NCI-H1105 treated with DMSO at 0.1 percent for 48 hours (cell line): ENCODE measurements around the gene CTNNA3.

ENCODE experiments used
- DNase-seq: peaks from one replicate; lab custom pipeline; 2025; lab: John Stamatoyannopoulos, UW

Gene CTNNA3

GRCh38 chr10:66811211-66811610 lies 884.8 kb downstream of the CTNNA3 start:
- DNase-seq, result no peak

- DNase-seq, result no peak
Observed at GRCh38 chr10:66809402-66809801, 886.6 kb downstream of the CTNNA3 start.

DNA sequence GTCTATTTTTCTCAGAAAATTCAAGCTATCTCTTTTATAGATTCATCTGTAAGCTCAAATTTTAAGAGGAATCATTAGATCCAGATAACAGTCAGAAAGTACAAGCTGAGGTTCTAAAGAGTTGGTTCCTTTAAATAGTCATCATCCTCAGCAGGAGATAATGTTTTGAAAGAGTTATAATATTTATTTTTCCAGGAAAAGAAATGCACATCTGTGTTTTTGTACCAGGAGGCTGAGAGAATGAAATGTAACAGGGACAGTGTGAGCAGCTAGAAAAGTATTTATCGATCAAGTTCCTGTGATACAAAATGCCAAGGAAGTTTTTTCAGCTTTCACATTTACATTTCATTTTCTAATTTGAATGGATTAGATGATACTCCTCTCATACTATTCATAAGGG lies 890.4 kb downstream of the CTNNA3 start:
- no peak for DNase-seq

- DNase-seq, result no peak
Observed at GRCh38 chr10:66804962-66805361, 891.0 kb downstream of the CTNNA3 start.

DNA sequence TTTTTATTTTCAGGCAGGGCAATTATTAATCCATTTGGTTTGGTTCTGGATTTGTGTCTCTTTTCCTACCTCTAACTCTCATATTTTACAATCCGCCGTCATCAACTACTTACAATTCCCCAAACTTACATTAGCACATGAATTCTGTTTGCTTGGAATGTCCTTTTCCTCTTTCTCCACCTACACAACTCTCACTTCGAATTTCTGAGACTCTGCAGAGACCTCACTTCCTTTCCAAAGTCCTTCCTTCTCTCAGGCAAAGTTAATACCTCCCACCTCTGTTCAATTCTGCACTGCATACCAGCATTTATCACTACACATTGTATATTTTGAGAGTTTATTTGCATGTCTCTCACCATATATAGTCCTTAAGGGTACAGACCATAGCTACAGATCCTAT lies 892.8 kb downstream of the CTNNA3 start:
- DNase-seq, result no peak

DNA sequence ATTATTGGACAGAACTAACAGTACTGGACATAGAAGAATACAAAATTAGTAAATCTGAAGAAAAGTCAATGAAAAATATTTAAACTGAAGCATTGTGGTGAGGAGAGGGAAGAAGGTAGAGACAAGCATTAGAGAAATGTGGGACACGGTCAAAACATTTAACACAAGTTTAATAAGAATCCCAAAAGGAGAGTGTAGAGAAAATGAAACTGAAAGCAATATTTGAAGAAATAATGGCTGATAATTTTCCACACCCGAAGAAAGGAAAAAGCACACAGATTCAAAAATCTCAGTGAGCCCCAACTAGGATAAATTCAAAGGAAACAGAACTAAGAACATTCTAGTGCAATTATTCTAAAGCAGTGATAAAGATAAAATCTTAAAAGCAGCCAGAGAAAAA lies 896.5 kb downstream of the CTNNA3 start:
- DNase-seq, result no peak

DNA sequence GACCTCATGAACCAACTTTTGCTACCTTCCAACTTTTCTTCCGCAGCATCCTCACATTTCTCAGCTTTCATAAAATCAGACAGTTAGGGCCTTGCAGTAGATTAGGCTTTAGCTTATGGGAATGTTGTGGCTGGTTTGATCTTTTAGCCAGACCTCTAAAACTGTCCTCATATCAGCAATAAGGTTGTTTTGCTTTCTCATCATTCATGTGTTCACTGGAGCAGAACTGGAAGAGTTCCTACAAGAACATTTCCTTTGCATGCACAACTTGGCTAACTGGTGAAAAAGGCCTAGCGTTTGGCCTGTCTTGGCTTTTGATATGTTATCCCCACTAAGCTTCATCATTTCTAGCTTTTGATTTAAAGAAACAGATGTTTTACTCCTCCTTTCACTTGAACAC lies 900.1 kb downstream of the CTNNA3 start:
- DNase-seq, result no peak

GRCh38 chr10:66792441-66792840 lies 903.6 kb downstream of the CTNNA3 start:
- DNase-seq, result no peak

DNA sequence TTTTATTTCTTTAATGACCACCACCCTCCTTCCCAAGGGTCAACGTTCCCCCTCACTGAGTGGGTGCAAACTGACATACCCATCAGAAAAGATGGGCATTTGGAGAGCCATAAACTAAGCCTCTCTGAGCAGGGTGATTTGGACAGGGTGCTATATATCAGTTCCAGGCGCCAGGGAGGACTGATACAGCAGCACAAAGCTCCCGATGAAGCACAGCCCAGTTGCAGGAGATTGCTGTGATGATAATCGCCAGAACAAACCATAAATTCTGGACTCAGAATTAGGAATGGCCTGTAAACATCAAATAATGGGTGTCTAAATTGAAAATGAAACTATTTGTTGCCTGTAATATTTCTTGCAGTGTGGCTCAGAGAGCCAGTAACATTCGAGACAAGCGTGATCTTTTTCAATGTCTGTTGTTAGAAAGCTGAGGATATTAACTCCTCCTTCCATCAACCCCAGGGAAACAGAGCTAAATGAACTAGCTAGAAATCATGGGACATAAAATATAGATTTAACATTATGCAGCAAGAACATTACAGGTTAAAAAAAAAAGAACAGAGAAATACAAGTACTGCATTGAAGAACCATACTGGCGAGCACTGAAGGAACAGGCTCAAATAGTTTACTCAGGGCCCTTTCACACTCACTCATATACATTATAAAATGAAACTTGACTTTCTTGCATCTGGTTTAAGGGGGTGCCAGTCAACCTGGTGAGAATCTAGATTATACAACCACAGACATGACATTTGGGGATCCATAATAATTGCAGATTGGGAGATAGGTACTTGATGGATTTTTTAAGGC lies 907.6 kb downstream of the CTNNA3 start:
- DNase-seq, result no peak

DNA sequence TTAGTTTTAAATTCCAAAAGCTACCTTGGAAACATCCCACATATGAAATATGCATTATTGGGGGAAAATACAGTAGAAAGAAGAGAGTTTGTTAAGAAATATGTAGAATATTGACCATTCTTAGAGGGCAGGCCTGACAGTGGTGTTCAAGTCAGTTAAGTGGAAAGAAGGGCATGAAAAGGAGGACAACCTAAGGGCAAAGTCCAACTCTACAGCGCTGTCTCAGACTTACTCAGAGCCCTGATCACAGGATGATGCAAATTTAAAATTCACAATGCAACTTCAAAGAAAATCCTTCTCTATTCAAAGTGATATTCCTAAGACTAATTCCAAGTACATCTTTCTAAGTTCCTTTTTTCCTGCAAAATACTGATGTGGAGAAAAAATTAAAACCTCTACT lies 909.3 kb downstream of the CTNNA3 start:
- no peak for DNase-seq

DNA sequence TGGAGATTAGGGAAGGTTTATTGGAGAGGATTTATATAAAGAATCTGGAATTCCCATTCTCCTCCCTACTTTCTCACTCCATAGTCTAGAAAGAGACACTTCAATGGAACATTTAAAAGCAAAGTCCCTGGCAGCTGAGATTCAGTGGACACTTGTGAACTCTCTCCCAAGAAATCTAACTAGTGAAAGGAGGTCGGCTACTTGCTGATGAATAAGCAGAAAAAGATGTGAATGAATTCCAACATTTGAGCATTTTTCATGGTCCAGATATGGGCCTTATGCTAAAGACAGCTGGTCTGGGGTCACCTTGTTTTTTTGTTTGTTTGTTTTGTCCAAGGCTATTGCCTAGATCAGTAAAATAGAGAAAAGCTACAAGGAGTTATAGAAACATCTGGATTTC lies 911.2 kb downstream of the CTNNA3 start:
- DNase-seq, result no peak

DNA sequence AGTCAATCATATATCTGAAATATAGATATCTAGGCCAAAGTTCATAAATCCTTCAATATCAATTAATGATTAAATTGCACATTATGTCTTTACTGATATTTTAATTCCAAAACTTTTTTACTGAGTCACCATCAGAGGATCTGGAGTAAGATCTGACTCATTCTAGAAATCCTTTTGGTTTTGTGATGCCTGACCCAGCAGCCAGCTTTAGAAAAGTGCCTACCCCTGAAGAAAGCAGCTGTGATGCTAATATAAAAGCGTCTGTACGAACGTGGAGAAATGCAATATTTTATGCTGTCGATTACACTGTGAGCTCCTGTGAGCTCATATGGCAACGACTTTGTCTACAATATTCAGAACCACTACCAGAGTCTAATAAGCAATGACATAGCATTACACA lies 912.7 kb downstream of the CTNNA3 start:
- DNase-seq, result no peak

GRCh38 chr10:66782776-66783175 lies 913.2 kb downstream of the CTNNA3 start:
- no peak for DNase-seq

- no peak for DNase-seq
Observed at GRCh38 chr10:66782144-66782543, 913.9 kb downstream of the CTNNA3 start.

DNA sequence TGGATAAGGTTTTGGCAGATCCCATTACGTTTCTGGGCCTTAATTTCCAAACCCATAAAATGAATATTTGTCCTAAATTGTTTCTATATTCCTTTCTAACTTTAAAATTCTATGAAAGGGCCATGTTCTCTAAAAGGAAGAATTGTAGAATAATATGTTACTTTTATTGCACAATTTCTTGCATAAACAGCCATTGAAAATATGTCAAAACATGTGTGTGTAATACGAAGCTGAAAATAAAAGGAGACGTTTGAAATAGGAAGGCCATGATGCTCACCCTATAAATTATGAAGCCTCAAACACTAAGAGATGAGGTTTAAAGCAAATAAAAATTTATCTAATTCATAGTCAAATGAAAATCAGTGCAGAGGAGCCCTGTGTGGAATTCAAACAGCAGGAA lies 915.2 kb downstream of the CTNNA3 start:
- DNase-seq, result no peak

DNA sequence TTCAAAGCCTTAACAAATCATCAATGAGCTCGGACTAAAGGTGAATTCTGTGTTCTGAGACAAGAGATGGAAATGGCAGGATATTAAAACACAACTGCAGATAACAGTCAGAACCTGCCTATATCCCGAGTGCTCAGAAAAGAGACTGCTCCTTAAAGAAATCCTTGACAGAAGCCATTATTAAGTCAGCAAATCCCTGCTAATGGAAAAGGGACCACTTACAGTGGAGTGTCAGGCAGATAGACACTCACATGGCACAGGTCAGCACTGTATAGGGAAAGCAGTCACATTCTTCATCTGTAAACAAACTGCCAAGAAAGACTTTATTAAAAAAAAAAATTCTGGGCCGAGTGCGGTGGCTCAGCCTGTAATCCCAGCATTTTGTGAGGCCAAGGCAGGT lies 917.6 kb downstream of the CTNNA3 start:
- no peak for DNase-seq

GRCh38 chr10:66777665-66778064 lies 918.3 kb downstream of the CTNNA3 start:
- no peak for DNase-seq

- no peak for DNase-seq
Observed at GRCh38 chr10:66773472-66773817, 922.5 kb downstream of the CTNNA3 start.

DNA sequence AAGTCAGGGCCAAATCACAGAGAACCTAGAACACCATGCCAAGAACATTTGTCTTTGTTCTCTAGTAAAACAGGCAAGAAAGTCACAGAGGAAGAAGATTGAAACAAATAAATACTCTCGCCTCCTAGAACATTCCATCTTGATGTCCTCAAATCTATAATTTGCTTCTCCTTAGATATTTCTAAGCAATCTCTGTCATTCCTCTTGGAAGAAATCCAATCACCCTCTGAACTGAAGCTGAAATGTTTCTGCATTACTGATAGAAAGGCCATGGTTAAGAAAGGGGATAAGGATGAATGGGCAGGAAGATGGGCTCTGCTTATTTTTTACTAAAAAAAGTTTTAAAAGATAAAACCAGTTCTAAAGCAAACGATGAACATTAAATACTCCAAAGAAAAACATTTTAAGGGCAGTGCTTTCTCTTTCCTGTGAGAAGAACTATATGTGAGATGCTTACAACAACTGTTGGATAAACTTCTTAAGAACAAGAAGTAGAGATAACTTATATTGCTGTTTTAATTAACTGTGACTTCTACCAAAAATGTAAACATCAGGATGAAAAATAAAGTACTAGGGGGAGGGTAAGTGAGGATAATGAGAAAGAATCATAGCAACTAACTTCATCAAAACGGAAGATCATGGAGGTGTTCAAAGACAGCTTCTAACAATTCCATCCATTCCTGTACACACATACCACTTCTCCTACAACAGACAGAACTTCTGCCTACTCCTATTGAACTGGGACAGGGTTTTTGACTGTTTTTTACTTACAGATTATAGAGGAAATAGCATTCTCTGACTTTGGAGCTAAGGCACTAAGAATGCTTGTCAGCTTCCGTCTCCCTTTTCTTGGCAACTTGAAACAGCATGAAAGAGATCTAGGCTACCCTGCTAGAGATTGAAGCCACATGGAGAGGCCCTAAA lies 923.2 kb downstream of the CTNNA3 start:
- DNase-seq, result no peak

- no peak for DNase-seq
Observed at GRCh38 chr10:66767707-66768106, 928.3 kb downstream of the CTNNA3 start.

DNA sequence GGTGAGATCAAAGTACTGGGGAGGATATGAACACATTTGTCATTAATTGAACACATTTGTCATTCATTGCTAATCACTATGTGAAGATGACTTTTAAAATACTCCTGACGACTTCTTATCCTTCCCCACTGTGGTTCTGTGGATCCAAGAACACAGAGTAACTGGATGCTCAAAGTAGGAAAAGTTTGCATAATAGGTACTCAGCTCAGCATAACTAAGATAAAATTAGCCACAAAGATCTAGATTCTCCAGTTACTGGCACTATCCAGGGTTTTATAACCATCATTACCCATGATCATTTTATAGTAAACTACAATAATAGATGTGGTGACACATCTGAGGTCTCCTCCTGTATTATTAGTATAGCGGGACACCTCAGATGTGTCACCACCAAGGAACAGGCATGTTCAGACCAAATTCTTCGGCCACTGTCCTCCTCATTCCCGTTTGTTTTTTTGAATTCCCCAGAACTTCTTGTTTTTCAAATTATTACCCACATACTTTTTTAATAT lies 933.7 kb downstream of the CTNNA3 start:
- DNase-seq, result no peak

- DNase-seq, result no peak
Observed at GRCh38 chr10:66760941-66761340, 935.1 kb downstream of the CTNNA3 start.

GRCh38 chr10:66755474-66755873 lies 940.5 kb downstream of the CTNNA3 start:
- no peak for DNase-seq
